B cell (primary cell): ENCODE data around the gene PRAF2. TPM values are rescaled to one million over a fixed set of nuclear protein-coding genes. Genes with fewer than 3 reads are reported as not detected.

ENCODE experiments used
- ATAC-seq: fragments of 200-7000 bp; cut with Tn5 transposase; one replicate; pipeline ENCODE4 v1.10.0; 2021; ENCODE audit warnings: low read depth, mild to moderate bottlenecking, moderate number of reproducible peaks, moderate library complexity
- CTCF ChIA-PET: fragments of 350-600 bp; sonication (Branson Sonifier 250); formaldehyde crosslinking; loops from one replicate; lab custom pipeline; 2021; ENCODE audit warnings: antibody characterized with exemption, inconsistent platforms; lab: Charles Lee
- POLR2A ChIA-PET: fragments of 350-600 bp; sonication (Branson Sonifier 250); formaldehyde crosslinking; loops from one replicate; lab custom pipeline; 2021; ENCODE audit warnings: antibody characterized with exemption; lab: Charles Lee
- DNase-seq: peaks from one replicate; pipeline ENCODE4 v3.0.0; 2013
- H2AFZ ChIP-seq: 2 replicates; pipeline ENCODE4 v1.6.1; 2012; ENCODE audit warnings: mild to moderate bottlenecking, low read depth, low read length; ENCODE audit not compliant: insufficient read depth, poor library complexity, severe bottlenecking
- H3K27ac ChIP-seq, 2 donors: 1 replicate in 1 of 2; 2 replicates in 1 of 2; pipeline ENCODE4 v1.5.1; 2012 to 2013; ENCODE audit warnings: low read length in 2 of 2, mild to moderate bottlenecking in 2 of 2, moderate library complexity in 1 of 2
- H3K27me3 ChIP-seq, 4 experiments: fragments of 200-600 bp in 1 of 4; sonication (generic) in 1 of 4; replicated peaks in 1 of 4; 1 replicate in 2 of 4; 2 replicates in 2 of 4; pipeline versions ENCODE4 v1.6.1 to v1.7.0; 2013 to 2016; ENCODE audit warnings: low read length in 3 of 4, mild to moderate bottlenecking in 2 of 4, mixed read lengths in 1 of 4, moderate library complexity in 1 of 4; ENCODE audit not compliant: insufficient read depth in 4 of 4, control insufficient read depth in 3 of 4; ENCODE audit errors: control extremely low read depth in 1 of 4
- H3K36me3 ChIP-seq, 2 experiments: replicated peaks in 1 of 2; 1 replicate in 1 of 2; 2 replicates in 1 of 2; pipeline versions ENCODE4 v1.6.1 to v1.7.1; 2013; ENCODE audit warnings: low read length in 1 of 2; ENCODE audit not compliant: insufficient read depth in 2 of 2, control insufficient read depth in 1 of 2; ENCODE audit errors: control extremely low read depth in 1 of 2, extremely low read depth in 1 of 2
- H3K4me1 ChIP-seq, 2 donors: fragments of 200-600 bp in 1 of 2; sonication (generic) in 1 of 2; 1 replicate in 1 of 2; 2 replicates in 1 of 2; pipeline versions ENCODE4 v1.5.1 to v1.6.1; 2013 to 2017; ENCODE audit warnings: low read length in 2 of 2; ENCODE audit not compliant: control insufficient read depth in 2 of 2, insufficient read depth in 2 of 2
- H3K4me2 ChIP-seq: replicated peaks from 2 replicates; pipeline ENCODE3; 2012; ENCODE audit warnings: mild to moderate bottlenecking, low read depth, low read length; ENCODE audit not compliant: poor library complexity, severe bottlenecking
- H3K4me3 ChIP-seq, 5 experiments: fragments of 200-600 bp in 1 of 5; sonication (generic) in 1 of 5; 1 replicate in 3 of 5; 2 replicates in 2 of 5; pipeline versions ENCODE4 v1.5.1 to v1.7.0; 2011 to 2016; ENCODE audit warnings: low read length in 4 of 5, mild to moderate bottlenecking in 4 of 5, low read depth in 2 of 5, control low read depth in 1 of 5, moderate library complexity in 1 of 5; ENCODE audit not compliant: insufficient read depth in 1 of 5; ENCODE audit errors: control extremely low read depth in 1 of 5, extremely low read depth in 1 of 5
- H3K79me2 ChIP-seq: fragments of 200-600 bp; sonication (generic); one replicate; pipeline ENCODE4 v1.6.0; 2016; ENCODE audit warnings: low read length; ENCODE audit not compliant: control insufficient read depth, insufficient read depth
- H3K9ac ChIP-seq: fragments of 200-600 bp; sonication (generic); 2 replicates; pipeline ENCODE4 v1.6.1; 2017; ENCODE audit warnings: mild to moderate bottlenecking, low read length, moderate library complexity
- H3K9me3 ChIP-seq, 3 donors: one replicate each; pipeline versions ENCODE4 v1.6.1 to v1.7.1; 2013; ENCODE audit warnings: low read length in 2 of 3; ENCODE audit not compliant: control insufficient read depth in 2 of 3, insufficient read depth in 1 of 3; ENCODE audit errors: control extremely low read depth in 1 of 3
- H4K20me1 ChIP-seq: 2 replicates; pipeline ENCODE4 v1.6.0; 2012; ENCODE audit warnings: mild to moderate bottlenecking, low read length; ENCODE audit not compliant: insufficient read depth, control insufficient read depth, poor library complexity, severe bottlenecking
- H3K27ac Mint-ChIP-seq: one replicate; pipeline ENCODE4 v1.8.0; 2021; ENCODE audit warnings: mixed read lengths
- H3K27me3 Mint-ChIP-seq: one replicate; pipeline ENCODE4 v1.8.0; 2021; ENCODE audit warnings: mixed read lengths
- H3K4me1 Mint-ChIP-seq: one replicate; pipeline ENCODE4 v1.8.0; 2021; ENCODE audit warnings: mixed read lengths
- H3K4me3 Mint-ChIP-seq: one replicate; pipeline ENCODE4 v1.8.0; 2021; ENCODE audit warnings: mixed read lengths
- H3K9me3 Mint-ChIP-seq: one replicate; pipeline ENCODE4 v1.8.0; 2022; ENCODE audit warnings: mixed read lengths; ENCODE audit not compliant: insufficient read depth
- EZH2 ChIP-seq: IDR thresholded peaks from 2 replicates; pipeline ENCODE4 v1.6.1; 2012; ENCODE audit warnings: borderline replicate concordance, low read depth, mild to moderate bottlenecking, moderate library complexity, low read length; ENCODE audit not compliant: insufficient read depth, poor library complexity, severe bottlenecking
- WGBS: methylation state at CpG from one replicate; pipeline ENCODE4 v1.1.5; 2013; ENCODE audit warnings: missing lambda C conversion rate; ENCODE audit not compliant: insufficient coverage; 5-methylcytosine and 5-hydroxymethylcytosine counted together
- intact Hi-C: fragments of 100-400 bp; cut with micrococcal nuclease; formaldehyde crosslinking; loops from one replicate; pipeline ENCODE4 v1.10.0; 2022
- polyA plus RNA-seq: library from polyadenylated mRNA; depleted of rRNA; stranded (reverse); fragments of >200 nt; gene quantifications from 2 replicates; pipeline ENCODE4 v1.2.3, GENCODE V29; 2012
- total RNA-seq, 2 donors: library from RNA; stranded (reverse); fragments of 120-200 nt in 1 of 2; gene quantifications; 1 replicate in 1 of 2; 2 replicates in 1 of 2; pipeline versions ENCODE4 v1.2.3 to v1.2.4, GENCODE V29; 2013 to 2022
- TF ChIP-seq, protein P1 (sequence below): fragments of 200-600 bp; IDR thresholded peaks from one replicate; pipeline ENCODE4 v1.8.0; 2022; ENCODE audit warnings: antibody characterized with exemption, mild to moderate bottlenecking

The PRAF2 gene
- total and polyA plus RNA-seq, 2 donors (not counting 1 experiment from before 2014, with no cell fraction given) = 19.0 to 19.4 TPM

DNA sequence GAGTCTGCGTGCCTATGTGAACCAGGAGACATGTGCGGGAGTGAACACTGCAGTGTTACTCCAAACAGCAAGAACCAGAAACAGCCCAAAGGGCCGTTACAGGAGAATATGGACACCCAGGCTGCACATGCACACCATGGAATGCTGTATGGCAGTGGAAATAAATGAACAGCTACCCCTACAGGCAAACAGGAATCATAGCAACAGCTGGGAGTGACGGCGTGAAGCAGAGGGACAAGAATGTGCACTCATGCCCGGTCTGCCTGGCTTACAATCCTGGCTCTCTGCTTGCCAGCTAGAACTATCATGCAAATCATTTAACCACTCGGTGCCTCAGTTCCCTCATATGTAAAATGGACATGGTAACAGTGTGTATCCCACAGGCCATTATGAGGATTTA lies 33.1 kb upstream of the PRAF2 start:
- ChIA-PET CTCF (interaction anchor here (1.7 kb wide), 1 partner anchor 27 kb away, joined by 4 read pairs; the partner anchor contains the start of gene WDR45), POLR2A (no interaction called here)
- no CpG with 5 or more reads among the region's 7 CpGs for WGBS
- Histone ChIP-seq H3K36me3 (peaks cover 0 to 5% of the 10 kb centered on the region in 2 experiments), H3K4me3 (no peak overlapping the region), H3K79me2 (no peaks in the 10 kb centered on the region), H3K9ac (no peak overlapping the region), H3K27me3 (no peaks in the 10 kb centered on the region), H3K4me2 (no peak overlapping the region), H3K4me1 (peaks cover 0 to under 1% of the 10 kb centered on the region in 2 donors), H3K27ac (no peak overlapping the region), H2AFZ (no peak overlapping the region), H4K20me1 (no peaks in the 10 kb centered on the region), H3K9me3 (no peaks in the 10 kb centered on the region)
- no peak for ATAC-seq
- Mint-ChIP-seq H3K4me3 (no peak overlapping the region), H3K4me1 (no peaks in the 10 kb centered on the region), H3K27me3 (no peaks in the 10 kb centered on the region), H3K9me3 (no peaks in the 10 kb centered on the region), H3K27ac (no peak overlapping the region)
- intact Hi-C loops = loop anchor here (10.0 kb wide), 1 partner anchor 212 kb away; the partner anchor contains the start of genes PQBP1 and TIMM17B
- no peak for DNase-seq
- TF ChIP-seq, protein P1, sequence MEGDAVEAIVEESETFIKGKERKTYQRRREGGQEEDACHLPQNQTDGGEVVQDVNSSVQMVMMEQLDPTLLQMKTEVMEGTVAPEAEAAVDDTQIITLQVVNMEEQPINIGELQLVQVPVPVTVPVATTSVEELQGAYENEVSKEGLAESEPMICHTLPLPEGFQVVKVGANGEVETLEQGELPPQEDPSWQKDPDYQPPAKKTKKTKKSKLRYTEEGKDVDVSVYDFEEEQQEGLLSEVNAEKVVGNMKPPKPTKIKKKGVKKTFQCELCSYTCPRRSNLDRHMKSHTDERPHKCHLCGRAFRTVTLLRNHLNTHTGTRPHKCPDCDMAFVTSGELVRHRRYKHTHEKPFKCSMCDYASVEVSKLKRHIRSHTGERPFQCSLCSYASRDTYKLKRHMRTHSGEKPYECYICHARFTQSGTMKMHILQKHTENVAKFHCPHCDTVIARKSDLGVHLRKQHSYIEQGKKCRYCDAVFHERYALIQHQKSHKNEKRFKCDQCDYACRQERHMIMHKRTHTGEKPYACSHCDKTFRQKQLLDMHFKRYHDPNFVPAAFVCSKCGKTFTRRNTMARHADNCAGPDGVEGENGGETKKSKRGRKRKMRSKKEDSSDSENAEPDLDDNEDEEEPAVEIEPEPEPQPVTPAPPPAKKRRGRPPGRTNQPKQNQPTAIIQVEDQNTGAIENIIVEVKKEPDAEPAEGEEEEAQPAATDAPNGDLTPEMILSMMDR = no peak
- TF ChIP-seq EZH2 = no peak

DNA sequence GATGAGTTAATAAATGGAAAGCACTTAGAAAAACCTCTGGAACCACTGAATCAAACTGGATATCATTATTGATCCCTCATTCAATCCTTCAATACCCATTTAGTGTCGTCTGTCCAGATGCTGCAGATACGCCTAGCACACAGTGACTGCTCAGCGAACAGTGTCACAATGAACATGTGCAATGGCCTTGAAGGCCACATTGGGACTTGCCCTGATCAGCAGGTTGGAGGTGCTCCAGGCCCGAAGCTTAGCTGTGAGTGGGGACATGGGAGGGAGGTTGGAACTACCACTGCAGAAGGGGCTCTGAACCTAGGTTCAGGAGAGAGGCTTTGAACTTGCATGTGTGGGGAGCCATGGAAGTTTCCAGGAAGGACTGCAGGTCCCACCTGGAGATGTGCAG lies 32.5 kb upstream of the PRAF2 start:
- H3K36me3 ChIP-seq = peaks cover 0 to 2% of the 10 kb centered on the region in 2 experiments
- 95% methylated on average over 4 of the region's 4 CpGs for WGBS
- no peak for TF ChIP-seq EZH2
- H3K9ac ChIP-seq = no peak overlapping the region
- H4K20me1 ChIP-seq = no peaks in the 10 kb centered on the region
- CTCF ChIA-PET = interaction anchor here (1.7 kb wide), 1 partner anchor 26 kb away, joined by 4 read pairs; the partner anchor contains the start of gene WDR45
- H3K4me2 ChIP-seq = no peak overlapping the region
- no peaks in the 10 kb centered on the region for H3K27me3 ChIP-seq
- no peaks in the 10 kb centered on the region for H3K4me1 Mint-ChIP-seq
- no peaks in the 10 kb centered on the region for H3K79me2 ChIP-seq
- no peaks in the 10 kb centered on the region for H3K27me3 Mint-ChIP-seq
- no peak overlapping the region for H3K27ac Mint-ChIP-seq
- POLR2A ChIA-PET = no interaction called here
- no peaks in the 10 kb centered on the region for H3K9me3 Mint-ChIP-seq
- no peak for DNase-seq
- intact Hi-C loops = loop anchor here (10.0 kb wide), 1 partner anchor 211 kb away; the partner anchor contains the start of genes PQBP1 and TIMM17B
- H3K4me1 ChIP-seq = peaks cover 3 to 7% of the 10 kb centered on the region in 2 donors
- H2AFZ ChIP-seq = no peak overlapping the region
- H3K4me3 ChIP-seq = no peak overlapping the region
- no peak overlapping the region for H3K27ac ChIP-seq
- no peaks in the 10 kb centered on the region for H3K9me3 ChIP-seq
- H3K4me3 Mint-ChIP-seq = no peak overlapping the region
- no peak for ATAC-seq
